BLaER1 treated with 17β-estradiol and CSF1 and Interleukin-3, amounts not matched to agents 10 nM and 100 nM (cell line): Measurements from ENCODE around the gene SSUH2.
A peak's percentile ranks its signal among the peaks of the same experiment; 100 is the strongest.
"Not testable (repeated sequence)": the region's sequence is repeated elsewhere in the genome, so short reads cannot be mapped to it uniquely, and the experiment has no call there.

Experiments
- H3K27ac ChIP-seq, 11 experiments: shearing (Covaris generic); formaldehyde crosslinking; 2 replicates each; pipeline ENCODE4 v1.8.1; 2022
- H3K27me3 ChIP-seq, 11 experiments: shearing (Covaris generic); formaldehyde crosslinking; 2 replicates each; pipeline ENCODE4 v1.8.1; 2022
- H3K36me3 ChIP-seq, 11 experiments: shearing (Covaris generic); formaldehyde crosslinking; 2 replicates each; pipeline ENCODE4 v1.8.1; 2022
- H3K4me1 ChIP-seq, 10 experiments: shearing (Covaris generic); formaldehyde crosslinking; 2 replicates each; pipeline ENCODE4 v1.8.1; 2022
- H3K4me2 ChIP-seq, 11 experiments: shearing (Covaris generic); formaldehyde crosslinking; 2 replicates each; pipeline ENCODE4 v1.8.1; 2022
- H3K4me3 ChIP-seq, 10 experiments: shearing (Covaris generic); formaldehyde crosslinking; 2 replicates each; pipeline ENCODE4 v1.8.1; 2022
- H3K9ac ChIP-seq, 11 experiments: shearing (Covaris generic); formaldehyde crosslinking; 2 replicates each; pipeline ENCODE4 v1.8.1; 2022
- H3K9me3 ChIP-seq, 11 experiments: shearing (Covaris generic); formaldehyde crosslinking; replicated peaks in 1 of 11; 2 replicates each; pipeline ENCODE4 v1.8.1; 2022
- H4K20me1 ChIP-seq, 11 experiments: shearing (Covaris generic); formaldehyde crosslinking; 2 replicates each; pipeline ENCODE4 v1.8.1; 2022
- Cebpa-rat ChIP-seq, 11 experiments: shearing (Covaris generic); IDR thresholded peaks; 2 replicates each; pipeline ENCODE4 v1.8.1; 2022

Gene SSUH2

DNA sequence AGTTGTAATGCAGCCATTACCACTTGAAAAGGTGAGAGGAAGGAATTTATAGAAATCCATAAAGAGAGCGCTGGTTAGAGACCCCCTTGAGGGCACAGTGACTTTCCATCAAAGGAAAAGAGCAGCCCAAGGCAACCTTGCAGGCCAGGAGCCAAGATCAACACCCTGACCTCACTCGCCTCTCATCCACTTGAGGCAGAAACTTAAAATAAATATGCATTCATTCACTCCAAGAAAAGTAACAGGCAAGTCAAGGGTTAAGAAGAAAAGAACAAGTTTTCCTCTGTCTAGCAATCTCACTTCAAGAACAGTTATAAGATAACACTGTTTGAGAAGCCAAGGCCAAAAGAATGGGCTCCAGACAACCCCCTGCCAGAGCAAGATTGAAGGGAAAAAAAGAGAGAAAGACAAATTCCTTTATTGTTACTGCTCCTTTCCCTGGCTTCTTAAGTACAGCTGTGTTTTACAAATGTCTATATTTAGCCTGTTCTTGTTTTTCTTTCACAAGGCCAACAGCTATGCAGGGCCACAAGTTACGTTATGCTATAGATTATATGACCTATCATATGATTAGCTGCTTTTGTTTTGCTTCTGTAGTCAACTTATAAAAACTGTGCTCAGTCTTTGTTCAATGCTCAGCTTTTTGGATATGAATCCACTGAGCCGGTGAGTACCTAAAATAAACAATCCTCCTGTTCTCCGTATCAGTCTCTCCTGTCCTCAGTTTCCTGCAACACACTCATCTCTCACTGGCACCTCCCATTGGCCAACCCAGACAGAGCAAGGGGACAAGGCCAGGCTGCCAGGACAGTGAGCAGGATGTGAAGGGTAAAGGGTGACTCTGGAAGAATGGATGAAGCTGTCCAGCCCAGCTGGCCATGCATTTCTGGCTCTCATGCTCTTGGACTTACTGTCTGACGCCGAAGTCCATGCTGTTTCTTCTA, 15.8 kb upstream of the SSUH2 start:
- no peaks in the 10 kb centered on the region for H3K27me3 ChIP-seq
- H3K9me3 ChIP-seq = peaks cover 11 to 24% (median 19%) of the 10 kb centered on the region in 11 experiments
- peak overlapping the region in 2 of 10 experiments; percentile 5 to 23; a peak in 3 of 20 replicates for H3K4me3 ChIP-seq
- peaks cover 47 to 97% (median 79%) of the 10 kb centered on the region in 10 experiments for H3K4me1 ChIP-seq
- H3K4me2 ChIP-seq = peak overlapping the region; percentile 20 to 88 (median 83); a peak in 21 of 22 replicates
- H3K27ac ChIP-seq = peak overlapping the region in 9 of 11 experiments; percentile 44 to 82 (median 78); a peak in 19 of 22 replicates
- TF ChIP-seq Cebpa-rat (IDR thresholded peaks at IDR 0.05) = no peak
- peak overlapping the region in 8 of 11 experiments; percentile 20 to 70 (median 44); a peak in 11 of 22 replicates for H3K9ac ChIP-seq
- H3K36me3 ChIP-seq = no peaks in the 10 kb centered on the region
- no peaks in the 10 kb centered on the region for H4K20me1 ChIP-seq

- no peaks in the 10 kb centered on the region for H3K36me3 ChIP-seq
- H3K27ac ChIP-seq = peak overlapping the region in 9 of 11 experiments; percentile 70 to 82 (median 78); a peak in 20 of 22 replicates
- peaks cover 34 to 87% (median 67%) of the 10 kb centered on the region in 10 experiments for H3K4me1 ChIP-seq
- TF ChIP-seq Cebpa-rat (IDR thresholded peaks at IDR 0.05) = no peak
- peak overlapping the region; percentile 61 to 88 (median 83); a peak in 21 of 22 replicates for H3K4me2 ChIP-seq
- no peaks in the 10 kb centered on the region for H3K27me3 ChIP-seq
- H3K4me3 ChIP-seq = peak overlapping the region in 2 of 10 experiments; percentile 10; a peak in 1 of 20 replicates
- H3K9me3 ChIP-seq = peaks cover 11 to 29% (median 23%) of the 10 kb centered on the region in 11 experiments
- peak overlapping the region in 10 of 11 experiments; percentile 23 to 70 (median 60); a peak in 18 of 22 replicates for H3K9ac ChIP-seq
- H4K20me1 ChIP-seq = no peaks in the 10 kb centered on the region
Measured at GRCh38 chr3:8659242-8659641, 14.6 kb upstream of the SSUH2 start.

DNA sequence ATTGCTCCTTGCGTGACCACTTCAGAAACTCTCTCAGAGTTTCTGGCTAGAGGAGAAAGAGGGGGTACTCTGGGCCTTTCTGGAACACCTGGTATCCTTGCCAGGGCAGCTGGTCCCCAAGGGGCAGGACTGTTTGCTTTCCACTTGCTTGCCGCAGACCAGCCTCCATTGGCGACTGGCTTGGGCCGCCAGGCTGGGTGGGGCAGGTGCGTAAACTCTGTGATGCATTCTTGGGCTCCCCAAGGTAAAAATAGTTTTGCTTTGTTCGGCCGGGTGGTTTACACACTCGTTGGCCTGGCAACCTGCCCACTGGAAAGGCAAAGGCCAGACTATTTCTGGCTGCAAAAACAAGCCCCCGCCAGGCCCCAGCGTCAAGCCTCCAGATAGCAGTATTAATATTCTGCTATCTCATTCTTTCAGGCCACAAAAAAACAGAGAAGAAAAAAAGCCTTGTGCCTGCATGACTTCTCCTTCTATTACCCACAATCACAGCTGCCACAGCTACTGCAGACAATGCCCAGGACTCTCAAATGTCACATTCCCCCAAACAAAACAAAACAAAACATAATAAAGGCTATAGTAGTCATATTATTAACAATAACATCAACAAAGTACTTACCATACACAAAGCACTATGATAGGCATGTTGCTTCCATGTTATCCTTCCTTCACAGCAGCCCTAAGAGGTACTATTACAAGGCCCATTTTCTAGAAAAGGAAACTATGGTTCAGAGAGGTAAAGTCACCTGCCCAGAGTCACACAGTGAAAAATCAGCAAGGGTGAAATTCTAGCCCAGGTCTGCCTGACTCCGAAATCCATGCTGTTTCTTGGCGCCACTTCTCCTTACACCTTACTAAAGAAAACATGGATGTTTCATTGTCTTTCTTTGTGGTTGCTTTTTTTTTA, 14.0 kb upstream of the SSUH2 start:
- no peaks in the 10 kb centered on the region for H4K20me1 ChIP-seq
- H3K9me3 ChIP-seq = peaks cover 16 to 34% (median 28%) of the 10 kb centered on the region in 11 experiments
- H3K36me3 ChIP-seq = no peaks in the 10 kb centered on the region
- peaks cover 31 to 80% (median 60%) of the 10 kb centered on the region in 10 experiments for H3K4me1 ChIP-seq
- H3K27me3 ChIP-seq = no peaks in the 10 kb centered on the region
- peak overlapping the region; percentile 6 to 70 (median 58); a peak in 20 of 22 replicates for H3K9ac ChIP-seq
- TF ChIP-seq Cebpa-rat (IDR thresholded peaks at IDR 0.05) = no peak
- peak overlapping the region; percentile 61 to 88 (median 83) for H3K4me2 ChIP-seq
- H3K27ac ChIP-seq = peak overlapping the region; percentile 12 to 82 (median 78); a peak in 20 of 22 replicates
- peak overlapping the region in 3 of 10 experiments; percentile 10 to 37 (median 16); a peak in 4 of 20 replicates for H3K4me3 ChIP-seq

DNA sequence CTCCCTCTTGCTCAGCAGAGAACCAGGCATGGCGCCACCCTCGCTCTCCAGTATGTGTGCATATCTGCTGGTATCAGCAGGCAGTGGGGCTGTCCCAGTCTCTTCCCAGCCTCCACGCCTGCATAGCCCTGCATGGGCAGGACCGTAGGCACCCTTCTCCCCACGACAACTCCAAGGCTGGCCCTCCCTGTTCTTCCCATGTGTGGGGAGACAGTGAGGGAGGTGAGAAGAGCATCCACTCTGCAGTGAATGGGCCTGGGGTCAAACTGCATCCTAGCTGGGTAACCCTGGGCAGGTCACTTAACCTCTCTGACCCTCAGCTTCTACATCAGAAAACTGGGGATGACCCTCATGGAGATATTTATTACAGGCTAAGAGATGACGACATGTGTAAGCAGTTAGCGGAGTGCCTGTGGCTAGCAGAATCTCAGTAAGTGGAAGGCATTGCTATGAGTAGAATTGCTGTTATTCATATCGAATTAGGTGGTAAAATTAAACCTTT, 13.3 kb upstream of the SSUH2 start:
- Histone ChIP-seq H4K20me1 (no peaks in the 10 kb centered on the region), H3K4me1 (peaks cover 31 to 76% (median 58%) of the 10 kb centered on the region in 10 experiments), H3K4me2 (peak overlapping the region; percentile 61 to 88 (median 83)), H3K36me3 (no peaks in the 10 kb centered on the region), H3K27me3 (no peaks in the 10 kb centered on the region), H3K9ac (peak overlapping the region in 10 of 11 experiments; percentile 3 to 70 (median 60); a peak in 19 of 22 replicates), H3K4me3 (peak overlapping the region in 1 of 10 experiments; percentile 10; a peak in 1 of 20 replicates), H3K27ac (peak overlapping the region; percentile 12 to 82 (median 78); a peak in 20 of 22 replicates), H3K9me3 (peaks cover 16 to 34% (median 28%) of the 10 kb centered on the region in 11 experiments)
- TF ChIP-seq Cebpa-rat (IDR thresholded peaks at IDR 0.05) = no peak

- Histone ChIP-seq H3K27ac (peak overlapping the region in 5 of 11 experiments; percentile 16 to 82 (median 30); a peak in 5 of 22 replicates), H3K27me3 (no peaks in the 10 kb centered on the region), H4K20me1 (no peaks in the 10 kb centered on the region), H3K4me1 (peaks cover 31 to 68% (median 54%) of the 10 kb centered on the region in 10 experiments), H3K9ac (no peak overlapping the region), H3K36me3 (no peaks in the 10 kb centered on the region), H3K4me3 (no peak overlapping the region), H3K9me3 (peaks cover 6 to 23% (median 17%) of the 10 kb centered on the region in 11 experiments), H3K4me2 (peak overlapping the region in 8 of 11 experiments; percentile 15 to 88 (median 84); a peak in 14 of 22 replicates)
- TF ChIP-seq Cebpa-rat (IDR thresholded peaks at IDR 0.05) = no peak
Measured at GRCh38 chr3:8656240-8656639, 11.6 kb upstream of the SSUH2 start.

- Histone ChIP-seq H3K9me3 (peaks cover 0 to 14% (median 10%) of the 10 kb centered on the region in 11 experiments; a peak in 15 of 22 replicates), H3K4me1 (peaks cover 31 to 62% (median 46%) of the 10 kb centered on the region in 10 experiments), H3K27me3 (no peaks in the 10 kb centered on the region), H3K4me3 (no peak overlapping the region), H3K9ac (no peak overlapping the region), H3K4me2 (peak overlapping the region in 2 of 11 experiments; percentile 86 to 88; a peak in 3 of 22 replicates), H3K36me3 (no peaks in the 10 kb centered on the region), H3K27ac (no peak overlapping the region; a peak in 1 of 22 replicates), H4K20me1 (no peaks in the 10 kb centered on the region)
- no peak for TF ChIP-seq Cebpa-rat (IDR thresholded peaks at IDR 0.05)
Measured at GRCh38 chr3:8655387-8655835, 10.8 kb upstream of the SSUH2 start.

DNA sequence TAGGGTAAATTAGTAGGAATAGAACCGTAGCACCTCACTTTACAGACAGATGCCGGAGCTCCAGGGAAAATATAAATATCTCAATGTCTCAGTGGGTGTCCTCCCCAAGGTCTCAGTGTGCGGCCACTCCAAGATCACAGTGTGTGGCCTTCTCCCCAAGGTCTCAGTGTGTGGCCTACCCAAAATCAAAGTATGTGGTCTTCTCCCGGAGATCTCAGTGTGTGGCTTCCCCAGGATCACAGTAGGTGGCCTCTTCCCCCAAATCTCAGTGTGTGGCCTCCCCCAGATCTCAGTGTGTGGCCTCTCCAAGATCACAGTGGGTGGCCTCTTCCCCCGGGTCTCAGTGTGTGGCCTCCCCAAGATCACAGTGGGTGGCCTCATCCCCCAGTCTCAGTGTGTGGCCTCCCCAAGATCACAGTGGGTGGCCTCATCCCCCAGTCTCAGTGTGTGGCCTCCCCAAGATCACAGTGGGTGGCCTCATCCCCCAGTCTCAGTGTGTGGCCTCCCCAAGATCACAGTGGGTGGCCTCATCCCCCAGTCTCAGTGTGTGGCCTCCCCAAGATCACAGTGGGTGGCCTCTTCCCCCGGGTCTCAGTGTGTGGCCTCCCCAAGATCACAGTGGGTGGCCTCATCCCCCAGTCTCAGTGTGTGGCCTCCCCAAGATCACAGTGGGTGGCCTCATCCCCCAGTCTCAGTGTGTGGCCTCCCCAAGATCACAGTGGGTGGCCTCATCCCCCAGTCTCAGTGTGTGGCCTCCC, 10.2 kb upstream of the SSUH2 start:
- peaks cover 0 to 11% (median 10%) of the 10 kb centered on the region in 11 experiments; a peak in 14 of 22 replicates for H3K9me3 ChIP-seq
- H3K4me3 ChIP-seq, H3K27ac ChIP-seq, H3K4me2 ChIP-seq, H4K20me1 ChIP-seq, H3K36me3 ChIP-seq, H3K27me3 ChIP-seq, H3K9ac ChIP-seq: not testable (repeated sequence)
- peaks cover 24 to 55% (median 39%) of the 10 kb centered on the region in 10 experiments for H3K4me1 ChIP-seq
